Neuron (in vitro differentiated cells): ENCODE results near the gene PSTPIP1.

Source experiments
- H2AFZ ChIP-seq: one replicate; pipeline ENCODE4 v1.6.1; 2013; ENCODE audit warnings: low read depth, mild to moderate bottlenecking, inconsistent platforms, low read length, moderate library complexity
- H3K27me3 ChIP-seq: one replicate; pipeline ENCODE4 v1.6.1; 2013; ENCODE audit warnings: low read length; ENCODE audit not compliant: insufficient read depth
- H3K36me3 ChIP-seq: one replicate; pipeline ENCODE4 v1.6.1; 2013; ENCODE audit warnings: low read length; ENCODE audit not compliant: insufficient read depth
- H3K4me1 ChIP-seq: one replicate; pipeline ENCODE4 v1.6.1; 2013; ENCODE audit warnings: low read length; ENCODE audit not compliant: insufficient read depth
- H3K4me3 ChIP-seq: 2 replicates; pipeline ENCODE4 v1.5.1; 2013; ENCODE audit warnings: mild to moderate bottlenecking, low read length, moderate library complexity
- H3K9me3 ChIP-seq: one replicate; pipeline ENCODE4 v1.6.1; 2013; ENCODE audit warnings: low read length

The PSTPIP1 gene

DNA sequence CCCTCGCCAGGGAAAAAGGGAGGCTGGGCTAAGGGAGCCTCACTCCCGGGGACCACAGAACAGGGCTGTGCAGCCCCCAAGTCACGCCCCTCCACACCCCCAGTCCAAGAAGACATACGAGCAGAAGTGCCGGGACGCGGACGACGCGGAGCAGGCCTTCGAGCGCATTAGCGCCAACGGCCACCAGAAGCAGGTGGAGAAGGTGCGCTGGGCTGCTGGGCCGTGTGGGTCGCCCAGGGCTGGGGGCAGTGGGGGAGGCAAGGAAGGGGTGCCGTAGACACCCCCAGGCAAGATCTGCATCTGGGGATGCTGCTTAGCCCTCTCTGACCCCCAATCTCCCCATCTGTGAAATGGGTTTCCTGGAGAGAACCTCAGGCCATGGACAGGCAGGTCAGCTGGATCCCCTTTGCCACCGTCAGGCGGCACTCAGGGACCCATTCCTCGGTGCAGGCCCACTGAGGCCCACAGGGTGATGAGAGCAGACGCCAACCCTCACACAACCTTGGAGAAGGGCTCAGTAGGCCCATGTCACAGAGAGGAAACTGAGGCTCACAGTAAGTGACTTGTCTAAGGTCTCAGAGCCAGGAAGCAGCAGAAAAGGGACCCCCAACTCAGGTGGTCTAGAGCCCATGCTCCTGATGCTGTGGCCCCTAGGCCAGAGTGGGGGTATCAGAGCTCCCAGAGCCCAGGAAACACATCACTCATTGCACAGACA lies 33.7 kb downstream of the PSTPIP1 start:
- Histone ChIP-seq H3K9me3 (no peaks in the 10 kb centered on the region), H3K27me3 (peaks cover 4% of the 10 kb centered on the region), H3K36me3 (no peaks in the 10 kb centered on the region), H3K4me1 (peaks cover 12% of the 10 kb centered on the region), H2AFZ (no peak overlapping the region), H3K4me3 (no peak overlapping the region)

GRCh38 chr15:77029166-77030047 lies 34.5 kb downstream of the PSTPIP1 start:
- Histone ChIP-seq H3K4me3 (no peak overlapping the region), H3K9me3 (no peaks in the 10 kb centered on the region), H3K36me3 (no peaks in the 10 kb centered on the region), H3K4me1 (peaks cover 12% of the 10 kb centered on the region), H2AFZ (no peak overlapping the region), H3K27me3 (peaks cover 4% of the 10 kb centered on the region)

- H3K36me3 ChIP-seq, result no peaks in the 10 kb centered on the region
- no peaks in the 10 kb centered on the region for H3K9me3 ChIP-seq
- no peak overlapping the region for H2AFZ ChIP-seq
- no peak overlapping the region for H3K4me3 ChIP-seq
- H3K4me1 ChIP-seq, result peaks cover 12% of the 10 kb centered on the region
- H3K27me3 ChIP-seq, result peaks cover 4% of the 10 kb centered on the region
Measured at GRCh38 chr15:77030048-77030927, 35.4 kb downstream of the PSTPIP1 start.

GRCh38 chr15:77030928-77031375 lies 36.0 kb downstream of the PSTPIP1 start:
- no peak overlapping the region for H3K4me3 ChIP-seq
- peaks cover 2% of the 10 kb centered on the region for H3K27me3 ChIP-seq
- peaks cover 12% of the 10 kb centered on the region for H3K4me1 ChIP-seq
- H2AFZ ChIP-seq, result no peak overlapping the region
- no peaks in the 10 kb centered on the region for H3K36me3 ChIP-seq
- no peaks in the 10 kb centered on the region for H3K9me3 ChIP-seq

DNA sequence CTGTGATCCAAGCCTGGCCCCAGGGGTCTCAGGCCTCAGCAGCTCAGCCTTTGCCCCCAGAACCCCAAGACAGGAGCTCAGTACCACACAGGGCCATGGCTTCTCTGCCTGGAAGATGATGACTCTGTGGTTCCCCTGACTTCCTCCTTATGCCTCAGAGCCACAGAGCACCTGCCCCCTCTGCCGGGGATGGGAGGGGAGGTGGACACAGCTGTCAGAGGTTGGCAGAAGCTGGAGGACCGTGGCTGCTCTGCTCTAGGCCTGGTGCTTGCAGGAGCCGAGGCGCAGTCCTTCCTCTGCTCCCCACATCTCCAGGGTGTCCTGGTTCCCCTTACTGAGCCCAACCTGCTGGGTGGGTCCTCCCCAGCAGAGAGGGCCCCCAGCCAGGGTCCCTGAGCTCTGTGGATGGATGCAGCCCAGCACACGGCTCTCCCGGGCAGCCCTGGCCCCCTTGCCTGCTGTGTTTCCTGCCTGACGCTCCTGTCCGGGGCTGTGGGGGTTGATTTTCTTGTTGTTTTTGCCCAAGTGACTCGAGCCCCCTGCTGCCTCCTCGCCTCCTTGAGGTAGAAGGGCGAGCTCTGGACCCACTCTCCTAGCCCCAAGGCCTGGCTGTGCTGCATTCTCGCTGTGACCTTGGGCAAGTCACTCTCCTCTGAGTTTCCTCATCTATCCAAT lies 36.6 kb downstream of the PSTPIP1 start:
- no peak overlapping the region for H2AFZ ChIP-seq
- peaks cover 12% of the 10 kb centered on the region for H3K4me1 ChIP-seq
- H3K4me3 ChIP-seq, result no peak overlapping the region
- H3K27me3 ChIP-seq, result no peaks in the 10 kb centered on the region
- peaks cover 4% of the 10 kb centered on the region for H3K36me3 ChIP-seq
- H3K9me3 ChIP-seq, result no peaks in the 10 kb centered on the region

- peaks cover 12% of the 10 kb centered on the region for H3K4me1 ChIP-seq
- H3K9me3 ChIP-seq, result no peaks in the 10 kb centered on the region
- no peak overlapping the region for H3K4me3 ChIP-seq
- H3K36me3 ChIP-seq, result peaks cover 8% of the 10 kb centered on the region
- H3K27me3 ChIP-seq, result no peaks in the 10 kb centered on the region
- H2AFZ ChIP-seq, result no peak overlapping the region
Measured at GRCh38 chr15:77032052-77032646, 37.2 kb downstream of the PSTPIP1 start.

GRCh38 chr15:77032647-77033416 lies 37.9 kb downstream of the PSTPIP1 start:
- no peak overlapping the region for H2AFZ ChIP-seq
- H3K4me1 ChIP-seq, result peaks cover 12% of the 10 kb centered on the region
- no peak overlapping the region for H3K4me3 ChIP-seq
- H3K27me3 ChIP-seq, result no peaks in the 10 kb centered on the region
- no peaks in the 10 kb centered on the region for H3K9me3 ChIP-seq
- peaks cover 8% of the 10 kb centered on the region for H3K36me3 ChIP-seq

DNA sequence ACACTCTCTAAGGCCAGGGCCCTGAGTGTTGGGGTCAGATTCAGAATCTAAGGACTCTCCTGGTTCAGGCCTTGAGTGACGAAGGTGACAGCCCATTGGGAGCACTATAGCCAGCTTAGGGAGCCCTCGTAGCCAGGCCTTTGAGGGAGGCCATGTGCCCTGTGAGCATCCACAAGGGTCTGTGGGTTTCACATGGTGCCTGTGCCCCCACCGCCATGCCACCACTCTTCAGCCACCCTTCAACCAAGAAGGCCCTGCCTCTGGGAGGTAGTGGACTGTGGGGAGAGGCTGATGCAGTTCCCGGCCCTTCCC lies 38.4 kb downstream of the PSTPIP1 start:
- Histone ChIP-seq H3K36me3 (peaks cover 8% of the 10 kb centered on the region), H3K4me1 (peaks cover 12% of the 10 kb centered on the region), H3K27me3 (no peaks in the 10 kb centered on the region), H2AFZ (no peak overlapping the region), H3K9me3 (no peaks in the 10 kb centered on the region), H3K4me3 (no peak overlapping the region)

DNA sequence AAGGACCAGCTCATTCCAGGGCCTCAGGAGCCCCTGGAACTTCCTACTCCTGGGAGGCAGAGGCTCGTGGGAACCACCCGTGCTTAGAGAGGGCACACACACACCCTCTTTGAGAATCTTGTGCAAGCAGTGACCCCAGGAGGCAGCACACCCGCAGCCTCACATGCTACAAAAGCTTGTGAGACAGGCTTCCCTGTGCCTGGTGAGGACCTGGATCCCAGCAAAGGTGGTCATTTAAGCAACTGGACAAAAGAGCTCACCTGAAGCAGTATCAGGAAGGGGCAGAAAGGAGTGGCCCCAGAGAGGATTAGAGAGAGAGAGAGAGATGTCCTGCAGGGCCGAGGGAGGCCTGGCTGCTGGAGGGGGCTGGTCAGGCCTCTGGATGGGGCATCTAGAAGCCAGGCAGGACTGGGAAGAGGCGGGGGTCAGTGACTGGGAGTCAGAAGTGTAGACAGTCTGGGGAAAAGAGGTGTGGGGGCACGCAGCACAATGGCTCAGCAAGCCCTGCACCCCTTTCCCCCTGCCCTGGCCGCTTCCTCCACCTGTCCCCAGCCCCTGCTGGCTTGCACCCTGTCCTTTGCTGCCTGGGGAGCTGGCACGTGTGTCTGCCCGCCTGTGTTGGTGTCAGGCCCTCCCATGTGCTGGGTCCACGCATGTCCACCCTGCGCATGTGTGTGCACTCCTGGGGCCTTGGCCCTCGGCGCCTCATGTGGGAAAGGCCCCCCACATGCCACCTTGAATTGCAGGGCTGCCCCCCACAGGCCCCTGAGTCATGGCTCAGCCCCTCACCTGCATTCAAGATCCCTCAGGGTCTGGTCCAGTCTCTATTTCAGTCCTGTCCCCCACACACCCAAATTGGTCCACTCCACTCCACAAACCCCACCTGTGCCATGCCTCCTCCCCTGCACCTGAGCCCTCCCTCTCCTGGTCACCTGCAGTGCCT lies 39.1 kb downstream of the PSTPIP1 start:
- Histone ChIP-seq H2AFZ (no peak overlapping the region), H3K4me3 (no peak overlapping the region), H3K36me3 (peaks cover 8% of the 10 kb centered on the region), H3K9me3 (no peaks in the 10 kb centered on the region), H3K27me3 (no peaks in the 10 kb centered on the region), H3K4me1 (peaks cover 12% of the 10 kb centered on the region)

GRCh38 chr15:77034695-77035489 lies 40.0 kb downstream of the PSTPIP1 start:
- Histone ChIP-seq H2AFZ (no peak overlapping the region), H3K4me3 (no peak overlapping the region), H3K36me3 (peaks cover 8% of the 10 kb centered on the region), H3K9me3 (no peaks in the 10 kb centered on the region), H3K4me1 (peaks cover 12% of the 10 kb centered on the region), H3K27me3 (no peaks in the 10 kb centered on the region)
